GM12801 (cell line): ENCODE results near the gene CEBPE.

Experiments used
- CTCF ChIP-seq: IDR thresholded peaks from one replicate; pipeline ENCODE4 v1.5.1; 2011; ENCODE audit warnings: control low read depth; ENCODE audit not compliant: insufficient read length; ENCODE audit errors: extremely low read depth

CEBPE gene

GRCh38 chr14:23119363-23120327 lies 590 bp upstream of the CEBPE start:
- no peak for TF ChIP-seq CTCF

- no peak for TF ChIP-seq CTCF
Measured at GRCh38 chr14:23117371-23118020, 1.6 kb downstream of the CEBPE start.

GRCh38 chr14:23115918-23116317 lies 3.1 kb downstream of the CEBPE start:
- TF ChIP-seq CTCF: no peak

- no peak for TF ChIP-seq CTCF
Measured at GRCh38 chr14:23115039-23115731, 3.9 kb downstream of the CEBPE start.

- no peak for TF ChIP-seq CTCF
Measured at GRCh38 chr14:23114669-23115038, 4.4 kb downstream of the CEBPE start.

GRCh38 chr14:23114120-23114458 lies 5.0 kb downstream of the CEBPE start:
- TF ChIP-seq CTCF: no peak

- no peak for TF ChIP-seq CTCF
Measured at GRCh38 chr14:23113431-23114119, 5.5 kb downstream of the CEBPE start.
